Endothelial cell of umbilical vein (primary cell): ENCODE results near the gene SAMSN1.

Source experiments
- EZH2 ChIP-seq: IDR thresholded peaks from 2 replicates; pipeline ENCODE4 v1.6.1; 2012; ENCODE audit warnings: borderline replicate concordance, low read depth, mild to moderate bottlenecking, moderate library complexity, low read length, inconsistent platforms; ENCODE audit not compliant: severe bottlenecking
- FOS ChIP-seq: IDR thresholded peaks from 2 replicates; pipeline ENCODE4 v1.6.1; 2011; ENCODE audit warnings: mild to moderate bottlenecking, low read length, moderate library complexity, borderline replicate concordance; ENCODE audit not compliant: insufficient read depth
- GATA2 ChIP-seq: IDR thresholded peaks from 2 replicates; pipeline ENCODE4 v1.7.0; 2011; ENCODE audit warnings: low read depth, mild to moderate bottlenecking, moderate library complexity, mixed read lengths, low read length; ENCODE audit not compliant: insufficient read length, insufficient read depth
- JUN ChIP-seq: IDR thresholded peaks from 2 replicates; pipeline ENCODE4 v1.6.1; 2011; ENCODE audit warnings: borderline replicate concordance, low read depth; ENCODE audit not compliant: insufficient read length, insufficient read depth
- MAX ChIP-seq: IDR thresholded peaks from 2 replicates; pipeline ENCODE4 v1.6.1; 2011; ENCODE audit not compliant: insufficient read depth, insufficient read length
- POLR2A ChIP-seq: IDR thresholded peaks from 2 replicates; pipeline ENCODE4 v1.6.1; 2012; ENCODE audit warnings: low read depth, mild to moderate bottlenecking, control low read depth, low read length
- POLR2AphosphoS5 ChIP-seq: IDR thresholded peaks from 2 replicates; pipeline ENCODE4 v1.6.1; 2012; ENCODE audit warnings: low read depth, mild to moderate bottlenecking, control low read depth, low read length, moderate library complexity; ENCODE audit not compliant: insufficient read depth
- TF ChIP-seq, protein P1 (sequence below), 2 donors: IDR thresholded peaks; 1 replicate in 1 of 2; 2 replicates in 1 of 2; pipeline ENCODE4 v1.5.1; 2011; ENCODE audit warnings: low read length in 2 of 2, mild to moderate bottlenecking in 2 of 2, moderate library complexity in 2 of 2, control low read depth in 1 of 2, inconsistent platforms in 1 of 2, low read depth in 1 of 2; ENCODE audit not compliant: insufficient read depth in 1 of 2; ENCODE audit errors: extremely low read depth in 1 of 2

GRCh38 chr21:14526199-14526598 lies 19.9 kb downstream of the SAMSN1 start:
- TF ChIP-seq, protein P1, sequence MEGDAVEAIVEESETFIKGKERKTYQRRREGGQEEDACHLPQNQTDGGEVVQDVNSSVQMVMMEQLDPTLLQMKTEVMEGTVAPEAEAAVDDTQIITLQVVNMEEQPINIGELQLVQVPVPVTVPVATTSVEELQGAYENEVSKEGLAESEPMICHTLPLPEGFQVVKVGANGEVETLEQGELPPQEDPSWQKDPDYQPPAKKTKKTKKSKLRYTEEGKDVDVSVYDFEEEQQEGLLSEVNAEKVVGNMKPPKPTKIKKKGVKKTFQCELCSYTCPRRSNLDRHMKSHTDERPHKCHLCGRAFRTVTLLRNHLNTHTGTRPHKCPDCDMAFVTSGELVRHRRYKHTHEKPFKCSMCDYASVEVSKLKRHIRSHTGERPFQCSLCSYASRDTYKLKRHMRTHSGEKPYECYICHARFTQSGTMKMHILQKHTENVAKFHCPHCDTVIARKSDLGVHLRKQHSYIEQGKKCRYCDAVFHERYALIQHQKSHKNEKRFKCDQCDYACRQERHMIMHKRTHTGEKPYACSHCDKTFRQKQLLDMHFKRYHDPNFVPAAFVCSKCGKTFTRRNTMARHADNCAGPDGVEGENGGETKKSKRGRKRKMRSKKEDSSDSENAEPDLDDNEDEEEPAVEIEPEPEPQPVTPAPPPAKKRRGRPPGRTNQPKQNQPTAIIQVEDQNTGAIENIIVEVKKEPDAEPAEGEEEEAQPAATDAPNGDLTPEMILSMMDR (IDR thresholded peaks at IDR 0.05; ENCODE audit: extremely low read depth in 1 of 2, insufficient read depth in 1 of 2, low read depth in 1 of 2, low read length in 2 of 2): no peak
- TF ChIP-seq POLR2A: no peak
- TF ChIP-seq EZH2: no peak
- TF ChIP-seq JUN: no peak
- TF ChIP-seq MAX: no peak
- TF ChIP-seq POLR2AphosphoS5: no peak
- no peak for TF ChIP-seq FOS
- no peak for TF ChIP-seq GATA2
